GM21528 (cell line): ENCODE results near the gene SLC4A8.
"Not testable (repeated sequence)": the region's sequence is repeated elsewhere in the genome, so short reads cannot be mapped to it uniquely, and the experiment has no call there.

Source experiments
- ATAC-seq: cut with Tn5 transposase; IDR thresholded peaks from one replicate; pipeline ENCODE4 v1.9.1; 2021; ENCODE audit warnings: mild to moderate bottlenecking, moderate library complexity; ENCODE audit not compliant: unreplicated experiment, low FRiP score

The SLC4A8 gene

DNA sequence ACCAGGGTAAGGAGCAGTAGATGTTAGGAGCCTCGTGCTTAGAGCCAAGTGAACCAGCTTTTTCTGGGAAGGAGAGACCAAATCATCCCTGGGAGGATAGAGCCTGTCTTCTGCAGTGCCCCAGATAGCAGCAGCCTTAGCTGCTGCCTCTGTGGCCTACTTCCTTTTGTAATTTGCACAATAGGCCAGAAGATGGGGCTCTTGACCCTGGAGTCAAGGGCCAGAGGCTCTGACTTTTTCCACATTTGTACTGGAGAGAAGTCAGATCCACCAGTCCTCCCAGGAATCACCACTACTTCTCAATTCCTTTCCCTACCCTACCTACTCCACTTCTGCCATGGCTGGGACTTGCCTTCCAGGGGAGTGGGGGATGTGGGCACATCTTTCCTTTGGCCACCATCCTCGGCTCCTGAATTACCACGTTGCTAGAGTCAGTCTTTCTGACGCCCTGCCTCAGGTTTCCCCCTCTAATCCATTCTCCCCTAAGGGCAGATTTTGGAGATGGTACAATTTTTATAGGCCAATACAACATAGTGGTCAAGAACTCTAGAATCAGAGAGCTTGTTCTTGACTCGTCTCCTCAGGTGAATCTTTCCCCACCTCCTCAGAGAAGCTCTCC lies 3.3 kb upstream of the SLC4A8 start:
- no peak for ATAC-seq

DNA sequence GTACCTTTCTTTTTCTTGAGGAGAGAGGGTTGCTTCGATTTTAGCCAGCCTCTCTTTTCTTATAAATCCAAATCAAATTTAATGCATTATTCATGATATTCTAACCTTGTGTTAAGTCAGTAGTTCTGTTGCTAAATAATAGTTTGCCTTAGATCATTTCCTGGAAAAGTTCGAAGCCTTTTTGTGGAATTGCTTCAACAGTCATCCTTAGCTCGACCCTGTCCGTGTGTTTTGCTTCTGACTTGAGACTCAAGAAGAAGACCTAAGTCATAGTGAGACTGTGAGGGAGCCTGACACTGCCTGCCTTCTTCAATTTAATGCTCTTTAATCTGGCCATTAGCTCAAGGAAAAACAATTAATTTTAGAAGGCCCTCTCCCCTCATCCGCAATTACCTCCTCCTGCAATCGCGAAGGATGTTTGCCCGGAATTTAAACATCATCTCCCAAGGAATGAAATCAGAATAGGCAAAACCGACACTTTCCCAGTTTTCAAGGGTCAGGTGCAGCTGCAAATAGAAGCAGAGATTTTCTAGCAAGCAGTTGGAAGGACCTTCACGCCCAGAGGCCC lies 453 bp upstream of the SLC4A8 start:
- no peak for ATAC-seq

DNA sequence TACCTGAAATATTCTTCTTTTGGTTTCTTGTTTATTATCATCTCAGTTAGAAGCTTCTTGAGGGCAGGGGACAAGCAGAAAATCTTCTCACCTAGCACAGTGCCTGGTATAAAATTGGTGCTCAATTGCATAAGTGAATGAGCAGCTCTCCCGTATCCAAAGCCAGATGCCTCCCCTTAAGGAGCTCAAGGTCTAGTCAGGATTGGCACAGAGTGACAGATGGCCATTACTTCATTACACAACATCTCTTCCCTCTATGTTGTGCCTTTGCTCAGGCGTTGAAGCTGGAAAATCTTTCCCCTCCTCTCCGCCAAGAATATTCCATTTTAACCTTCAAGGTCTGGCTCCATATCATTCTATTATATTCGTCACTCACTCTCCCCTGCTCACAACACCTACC lies 3.6 kb downstream of the SLC4A8 start:
- no peak for ATAC-seq

DNA sequence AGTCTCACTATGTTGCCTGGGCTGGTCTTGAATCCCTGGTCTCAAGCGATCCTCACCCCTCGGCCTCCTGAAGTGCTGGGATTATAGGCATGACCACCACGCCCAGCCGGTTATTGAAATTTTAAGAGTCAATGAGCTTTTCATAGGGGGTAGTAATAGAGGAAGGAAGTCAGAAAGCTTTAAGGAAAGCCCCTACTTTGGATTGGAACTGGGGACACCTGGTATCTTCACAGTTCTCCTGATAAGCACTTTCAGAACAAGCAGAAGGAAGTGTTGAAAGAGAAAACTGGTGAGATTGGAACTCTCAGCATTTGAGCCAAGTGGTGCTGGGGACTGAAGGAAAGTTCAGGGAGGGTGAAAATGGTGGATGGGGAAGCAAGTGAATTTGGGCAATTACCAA lies 5.1 kb downstream of the SLC4A8 start:
- no peak for ATAC-seq

DNA sequence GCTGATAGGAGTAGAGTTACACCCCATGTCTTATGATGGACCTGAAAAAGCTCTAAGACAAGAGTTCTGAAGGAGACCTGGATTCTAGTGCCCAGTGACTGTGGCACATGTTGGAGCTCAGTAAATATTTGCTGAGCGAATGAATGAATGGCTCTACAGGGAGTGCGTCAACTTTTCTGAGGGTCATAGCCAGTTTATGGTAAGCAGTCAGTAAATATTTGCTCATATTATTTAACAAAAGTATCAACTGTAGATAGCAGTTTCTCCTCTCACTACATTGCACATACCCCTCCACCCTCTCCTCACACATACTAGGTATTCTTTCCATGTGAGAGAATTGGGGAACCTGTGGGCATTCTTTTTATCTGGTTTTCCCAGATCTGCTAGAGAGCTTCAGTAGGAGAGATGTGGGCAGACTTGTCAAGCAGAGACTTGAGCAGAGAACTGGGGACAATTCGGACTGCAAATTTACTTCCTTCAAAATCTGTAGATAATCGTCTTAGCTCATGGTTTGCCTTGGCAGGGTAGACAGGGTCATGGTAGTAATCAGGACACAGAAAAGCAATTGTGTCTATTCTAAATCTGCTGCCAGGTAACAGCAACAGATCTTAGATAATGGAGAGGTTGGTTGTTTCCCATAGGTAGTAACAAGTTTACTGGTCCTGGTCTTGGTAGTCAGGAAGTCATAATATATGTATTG lies 5.7 kb downstream of the SLC4A8 start:
- no peak for ATAC-seq

DNA sequence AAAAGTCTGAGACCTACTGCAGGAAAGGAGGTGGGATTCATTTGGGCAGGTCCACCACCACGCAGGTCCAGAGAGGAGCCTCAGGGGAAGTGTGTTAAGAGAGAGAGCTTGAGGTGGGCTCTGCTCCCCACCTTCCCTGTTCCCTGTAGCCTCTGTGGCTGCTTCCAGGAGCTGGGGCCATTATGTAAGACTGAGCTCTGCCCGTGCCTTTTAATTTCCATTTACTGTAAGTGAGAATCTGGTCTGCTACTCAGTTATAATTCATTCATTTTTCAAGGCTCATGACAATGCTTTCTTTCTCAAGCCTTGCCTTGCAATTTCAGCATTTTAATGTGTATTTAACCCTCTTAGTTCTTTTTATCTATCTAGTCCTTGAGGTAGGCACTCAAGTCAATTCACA lies 8.3 kb downstream of the SLC4A8 start:
- ATAC-seq, result no peak

DNA sequence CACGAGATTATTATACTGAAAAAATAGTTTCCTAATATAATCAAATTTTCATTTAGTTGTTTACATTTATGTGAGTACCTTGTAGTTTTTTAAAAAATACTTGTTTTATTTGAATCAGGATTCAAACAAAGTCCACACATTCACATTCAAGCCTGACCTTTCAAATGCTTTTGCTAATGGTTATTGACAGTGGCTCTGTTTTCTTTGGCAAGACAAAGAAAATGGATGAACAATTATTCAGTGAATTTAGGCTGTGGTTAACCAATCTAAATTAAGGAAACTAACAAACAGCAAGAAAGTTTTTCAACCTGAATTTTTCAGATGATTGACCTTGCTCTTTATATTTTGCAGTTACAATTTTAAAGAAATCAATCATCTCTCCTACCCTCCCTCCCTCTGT lies 9.7 kb downstream of the SLC4A8 start:
- ATAC-seq, result no peak

DNA sequence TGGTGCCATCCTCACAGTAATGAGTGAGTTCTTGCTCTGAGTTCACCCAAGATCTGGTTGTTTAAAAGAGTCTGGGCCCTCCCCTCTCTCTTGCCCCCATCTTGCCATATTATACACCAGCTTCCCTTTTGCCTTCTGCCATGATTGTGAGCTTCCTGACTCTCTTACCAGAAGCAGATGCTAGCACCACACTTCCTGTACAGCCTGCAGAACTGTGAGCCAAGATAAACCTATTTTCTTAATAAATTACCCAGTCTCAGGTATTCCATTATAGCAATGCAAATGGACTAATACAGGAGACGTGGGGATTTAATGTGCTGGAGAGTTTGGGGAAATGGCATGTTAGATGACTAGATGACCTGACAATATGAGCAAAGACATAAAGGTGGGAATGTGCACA lies 12.8 kb downstream of the SLC4A8 start:
- ATAC-seq, result no peak

DNA sequence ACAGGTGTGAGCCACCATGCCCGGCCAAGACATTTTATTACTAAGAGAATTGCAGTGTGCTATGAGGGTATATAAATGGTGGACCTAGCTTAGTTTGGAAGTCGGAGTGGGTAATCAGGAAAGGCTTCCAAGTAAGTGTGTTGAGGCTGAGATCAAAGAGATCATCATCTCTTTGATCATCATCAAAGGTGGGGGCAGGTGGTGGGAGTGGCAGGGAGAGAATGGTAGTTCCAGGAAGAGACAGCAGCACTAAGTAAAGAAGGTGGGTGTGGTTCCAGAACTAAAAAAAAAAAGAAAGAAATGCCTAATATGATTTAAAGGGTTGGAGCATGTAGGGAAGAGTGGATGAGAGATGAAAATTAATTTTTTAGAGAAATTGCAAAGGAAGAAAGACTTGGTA lies 14.7 kb downstream of the SLC4A8 start:
- ATAC-seq, result no peak

DNA sequence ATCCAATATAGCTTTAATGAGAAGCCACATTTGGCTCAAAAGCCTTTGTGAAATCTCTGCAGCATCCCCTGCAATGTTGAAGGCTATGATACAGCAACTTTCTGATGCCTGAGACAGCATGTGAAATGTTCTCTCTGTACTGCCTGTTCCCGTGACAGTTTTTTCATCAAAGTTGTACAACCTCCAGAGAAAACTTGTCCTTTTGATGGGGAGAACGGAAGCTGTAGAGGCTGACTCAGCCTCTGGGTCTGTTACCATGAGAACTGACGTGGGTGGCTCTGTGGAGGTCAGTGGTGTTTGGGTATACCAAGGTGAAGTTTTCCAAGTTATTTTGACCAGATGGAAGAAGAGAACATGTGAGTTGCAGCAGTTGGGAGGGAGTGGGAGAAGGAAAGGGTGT lies 17.0 kb downstream of the SLC4A8 start:
- ATAC-seq, result no peak

DNA sequence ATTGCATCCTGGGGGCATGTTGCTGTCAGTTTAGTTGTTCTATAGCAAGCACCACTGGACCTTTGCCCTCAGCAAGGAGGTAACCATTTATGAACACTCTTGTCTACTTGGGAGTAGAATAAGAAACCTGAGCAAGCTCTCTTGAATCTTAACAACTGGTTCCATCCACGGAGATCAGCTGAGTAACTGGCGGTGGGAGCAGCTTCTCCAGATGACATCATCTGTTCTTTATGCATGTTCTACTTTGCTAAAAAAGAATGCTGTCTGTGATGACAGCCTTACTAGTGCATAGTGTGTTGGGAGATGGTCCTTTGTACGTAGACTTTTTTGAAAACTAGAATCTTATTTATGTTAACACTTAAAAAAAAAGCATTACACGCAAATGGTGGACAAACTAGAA lies 17.7 kb downstream of the SLC4A8 start:
- ATAC-seq, result no peak

DNA sequence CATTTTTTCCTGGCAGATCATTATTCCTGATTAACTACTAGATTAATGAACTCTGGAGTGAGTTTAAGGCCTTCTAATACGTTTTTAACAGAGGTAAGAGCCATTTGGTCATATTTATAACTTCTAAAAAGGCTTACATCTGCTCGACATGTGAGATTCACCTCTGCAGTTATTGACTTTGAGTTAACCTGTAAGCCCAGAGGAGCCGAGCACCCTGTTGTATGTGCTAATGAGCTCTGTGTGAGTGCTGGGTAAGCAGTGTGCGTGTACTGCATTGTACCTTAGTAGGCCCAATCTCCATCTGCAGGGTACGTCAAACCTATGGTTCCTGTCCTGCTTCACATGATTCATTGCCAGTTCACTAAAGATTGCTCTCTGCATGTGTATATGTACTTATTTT lies 18.9 kb downstream of the SLC4A8 start:
- ATAC-seq, result no peak

DNA sequence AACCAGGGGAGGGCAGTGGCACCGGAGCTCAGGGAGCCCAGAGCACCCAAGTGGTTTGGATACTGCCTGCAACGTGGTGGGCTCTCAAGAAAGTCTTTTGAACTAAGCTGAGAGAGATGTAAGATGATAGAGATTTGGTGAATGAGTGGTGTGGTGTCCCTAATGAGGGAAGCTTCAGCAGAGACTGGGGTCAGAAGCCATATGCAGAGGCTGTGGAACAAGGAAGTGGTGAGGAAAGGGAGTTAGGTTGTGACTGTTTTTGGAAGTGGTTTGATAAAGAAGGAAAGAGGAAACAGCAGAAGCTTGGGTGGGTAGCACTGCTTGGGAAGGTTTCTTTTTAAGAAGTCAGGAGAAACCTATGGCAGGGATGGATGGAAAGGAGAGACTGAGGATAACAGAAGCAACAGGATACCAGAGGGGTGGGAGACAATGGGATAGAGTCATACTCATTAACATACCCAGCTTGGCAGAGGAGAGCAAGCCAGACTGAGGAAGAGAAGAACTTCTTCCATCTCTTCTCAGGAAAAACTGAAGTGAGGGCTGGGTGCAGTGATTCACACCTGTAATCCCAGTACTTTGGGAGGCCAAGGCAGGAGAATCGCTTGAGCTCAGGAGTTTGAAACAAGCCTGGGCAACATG lies 24.1 kb downstream of the SLC4A8 start:
- no peak for ATAC-seq

DNA sequence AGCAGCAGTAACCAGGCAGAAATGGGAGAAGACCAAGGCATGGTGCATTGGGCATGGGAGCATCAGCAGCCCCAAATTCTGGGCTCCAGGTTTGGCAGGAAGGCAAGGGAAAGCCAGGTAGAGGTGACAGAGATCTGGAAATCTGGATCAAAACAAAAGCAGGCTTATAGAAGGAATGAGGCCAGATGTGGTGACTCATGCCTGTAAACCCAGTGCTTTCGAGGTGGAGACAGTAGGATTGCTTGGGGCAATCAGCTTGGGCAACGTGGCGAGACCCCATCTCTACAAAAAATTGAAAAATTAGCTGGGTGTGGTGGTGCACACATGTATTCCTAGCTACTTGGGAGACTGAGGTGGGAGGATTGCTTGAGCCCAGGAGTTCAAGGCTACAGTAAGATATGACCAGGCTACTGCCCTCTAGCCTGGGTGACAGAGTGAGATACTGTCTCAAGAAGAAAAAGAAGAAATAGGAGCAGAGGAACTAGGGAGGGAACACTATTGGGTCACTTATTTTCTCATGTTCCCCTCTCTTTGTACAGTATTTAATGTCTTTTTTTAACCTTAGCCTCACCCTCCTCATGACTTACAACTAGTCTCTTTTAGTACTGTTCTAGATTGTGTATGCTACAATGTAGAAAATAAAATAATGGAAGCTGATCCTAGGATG lies 25.1 kb downstream of the SLC4A8 start:
- ATAC-seq, result no peak

DNA sequence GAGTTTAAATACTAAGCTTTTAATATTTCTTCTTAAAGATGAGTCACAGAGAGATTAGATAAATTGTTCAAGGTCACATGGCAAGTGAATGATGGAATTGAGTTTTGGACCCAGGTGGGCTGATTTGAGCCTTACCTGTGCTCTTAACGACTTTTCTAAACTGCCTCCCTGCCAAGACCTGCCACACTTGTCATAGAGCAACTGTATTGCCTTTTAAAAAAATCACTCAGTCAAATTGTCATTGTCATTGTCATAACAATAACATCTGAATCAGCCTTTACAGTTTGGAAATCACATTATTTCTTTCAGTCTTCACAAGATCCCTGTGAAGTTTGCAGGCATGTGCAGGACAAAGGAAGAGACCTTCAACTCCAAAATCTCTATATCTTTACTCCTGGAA lies 25.7 kb downstream of the SLC4A8 start:
- ATAC-seq, result no peak

DNA sequence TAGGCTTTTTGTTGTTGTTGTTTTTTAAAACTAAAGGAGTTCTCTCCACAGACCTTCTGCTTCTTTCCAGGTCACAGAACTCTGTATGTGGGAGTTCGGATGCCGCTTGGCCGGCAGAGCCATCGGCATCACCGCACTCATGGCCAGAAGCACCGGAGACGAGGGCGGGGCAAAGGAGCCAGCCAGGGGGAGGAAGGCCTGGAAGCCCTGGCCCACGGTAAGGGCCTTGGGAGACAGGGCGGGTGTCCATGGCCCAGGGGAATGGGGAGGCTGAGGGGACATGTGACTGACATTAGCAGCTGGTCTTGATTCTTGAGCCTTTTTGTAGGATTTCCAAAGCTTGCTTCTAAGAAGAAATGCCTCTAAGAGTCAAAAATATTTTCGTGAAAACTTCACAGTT lies 26.2 kb downstream of the SLC4A8 start:
- ATAC-seq, result no peak

DNA sequence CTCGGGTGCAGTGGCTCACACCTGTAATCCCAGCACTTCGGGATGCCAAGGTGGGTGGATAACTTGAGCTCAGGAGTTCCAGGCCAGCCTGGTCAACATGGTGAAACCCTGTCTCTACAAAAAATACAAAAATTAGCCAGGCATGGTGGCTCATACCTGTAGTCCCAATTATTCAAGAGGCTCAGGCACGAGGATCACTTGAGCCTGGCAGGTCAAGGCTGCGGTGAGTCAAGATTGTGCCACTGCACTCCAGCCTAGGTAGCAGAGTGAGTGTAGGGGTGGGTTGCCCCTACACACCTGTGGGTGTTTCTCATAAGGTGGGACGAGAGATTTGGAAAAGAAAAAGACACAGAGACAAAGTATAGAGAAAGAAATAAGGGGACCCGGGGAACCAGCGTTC lies 29.4 kb downstream of the SLC4A8 start:
- ATAC-seq, result not testable (repeated sequence)

DNA sequence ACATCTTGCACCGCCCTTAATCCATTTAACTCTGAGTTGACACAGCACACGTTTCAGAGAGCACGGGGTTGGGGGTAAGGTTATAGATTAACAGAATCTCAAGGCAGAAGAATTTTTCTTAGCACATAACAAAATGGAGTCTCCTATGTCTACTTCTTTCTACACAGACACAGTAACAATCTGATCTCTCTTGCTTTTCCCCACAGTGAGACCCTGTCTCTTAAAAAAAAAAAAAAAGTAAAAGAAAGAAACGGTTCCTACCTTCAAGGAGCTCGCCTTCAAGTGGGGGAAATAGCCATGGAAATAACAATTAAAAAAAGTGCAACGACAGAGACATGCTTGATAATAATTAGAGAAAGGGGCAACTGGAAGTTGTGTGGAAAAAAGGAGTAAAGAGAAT lies 30.4 kb downstream of the SLC4A8 start:
- ATAC-seq, result not testable (repeated sequence)

DNA sequence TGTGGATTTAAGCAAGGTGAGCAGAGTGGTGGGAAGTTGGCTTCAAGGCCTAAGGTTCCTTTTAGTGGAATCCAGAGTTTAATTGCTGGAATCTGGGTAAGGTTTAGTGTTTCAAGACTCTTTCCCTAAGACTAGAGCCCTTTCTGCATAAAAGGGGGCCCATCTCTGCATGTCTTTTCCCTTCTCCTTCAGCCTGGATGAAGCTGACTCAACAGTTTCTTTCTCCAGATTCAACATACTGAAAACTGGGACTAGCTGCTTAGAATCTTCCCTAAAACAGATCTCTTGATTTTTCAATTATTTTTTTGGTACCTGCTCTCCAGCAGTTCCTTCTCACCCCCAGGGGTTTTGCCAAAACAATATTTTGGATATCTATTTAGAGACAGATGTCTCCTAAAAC lies 34.0 kb downstream of the SLC4A8 start:
- no peak for ATAC-seq

DNA sequence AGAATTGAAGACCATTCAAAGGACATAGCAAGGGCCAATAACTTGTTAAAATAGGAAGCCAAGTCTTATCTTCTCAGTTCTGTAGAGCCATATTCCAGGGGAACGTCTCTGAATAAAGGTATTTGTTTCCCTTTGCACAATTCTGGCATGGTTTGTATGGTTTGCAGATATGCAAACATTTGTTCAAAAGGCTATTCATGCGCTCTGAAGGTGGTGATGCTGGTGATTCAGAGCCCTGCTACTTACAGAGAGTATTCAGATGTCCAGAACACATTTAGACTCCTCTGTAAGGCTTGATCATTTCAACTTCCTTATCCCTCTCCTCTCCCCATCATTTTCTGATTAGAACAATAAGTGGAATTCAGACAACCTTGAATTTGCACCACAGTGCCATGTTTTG lies 35.9 kb downstream of the SLC4A8 start:
- ATAC-seq, result no peak

DNA sequence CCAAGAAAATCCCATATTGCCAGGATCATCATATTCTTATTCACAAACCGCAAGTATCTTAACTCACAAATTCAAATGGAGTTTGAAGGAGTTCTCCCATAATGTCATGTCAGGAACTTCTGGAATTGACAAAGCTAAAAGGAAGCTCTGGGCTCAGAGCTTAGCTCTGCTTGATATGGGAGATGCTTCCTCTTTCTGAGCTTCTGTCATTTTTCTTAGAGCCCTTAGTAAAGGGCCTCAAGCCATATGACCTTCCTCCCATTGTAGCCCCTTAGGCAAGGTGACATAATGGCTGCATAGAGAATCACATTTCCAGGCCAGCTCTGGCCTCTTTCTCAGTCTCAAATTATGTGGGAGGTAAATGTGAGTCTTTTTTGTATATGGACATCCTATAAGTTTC lies 40.9 kb downstream of the SLC4A8 start:
- ATAC-seq, result no peak
